HEK293 (cell line): ENCODE data around the gene DMBX1.

Experiments used
- CTCF ChIA-PET: fragments of 350-600 bp; formaldehyde crosslinking; extraction: SDS; loops from one replicate; lab custom pipeline; 2021; ENCODE audit warnings: antibody characterized with exemption; lab: Yijun Ruan, JAX
- POLR2A ChIA-PET: fragments of 300-600 bp; formaldehyde crosslinking; extraction: SDS; loops from one replicate; lab custom pipeline; 2020; ENCODE audit warnings: antibody characterized with exemption, inconsistent platforms; lab: Yijun Ruan, JAX
- H3K27ac ChIP-seq: fragments of 200-500 bp; sonication (Bioruptor generic); 2 replicates; pipeline ENCODE4 v1.5.1; 2014; ENCODE audit warnings: low read depth, low read length, control low read depth, inconsistent platforms; ENCODE audit errors: extremely low read depth
- H3K36me3 ChIP-seq, 2 experiments: fragments of 200-500 bp in 1 of 2; sonication (Bioruptor generic) in 1 of 2; 1 replicate in 1 of 2; 2 replicates in 1 of 2; pipeline ENCODE4 v1.5.1; 2014 to 2017; ENCODE audit warnings: inconsistent platforms in 2 of 2, low read length in 2 of 2; ENCODE audit not compliant: control insufficient read depth in 2 of 2, insufficient read depth in 1 of 2
- H3K4me1 ChIP-seq: fragments of 200-500 bp; sonication (Bioruptor generic); 2 replicates; pipeline ENCODE4 v1.5.1; 2014; ENCODE audit warnings: mild to moderate bottlenecking, low read length, inconsistent platforms; ENCODE audit not compliant: control insufficient read depth, insufficient read depth
- H3K4me3 ChIP-seq: 2 replicates; pipeline ENCODE4 v1.5.1; 2011; ENCODE audit warnings: low read depth, mild to moderate bottlenecking, control low read depth, low read length, moderate library complexity
- H3K9me3 ChIP-seq: fragments of 200-500 bp; sonication (Bioruptor generic); 2 replicates; pipeline ENCODE4 v1.5.1; 2014; ENCODE audit warnings: low read depth, low read length, inconsistent platforms; ENCODE audit not compliant: control insufficient read depth, insufficient read depth
- BCL6B ChIP-seq: fragments of 450-650 bp; formaldehyde crosslinking; IDR thresholded peaks from 2 replicates; pipeline ENCODE4 v1.5.1; 2017; ENCODE audit warnings: missing biosample characterization, missing genetic modification characterization
- CTCF ChIP-seq: fragments of 450-650 bp; formaldehyde crosslinking; IDR thresholded peaks from 2 replicates; pipeline ENCODE4 v1.5.1; 2016; ENCODE audit warnings: missing biosample characterization, missing genetic modification characterization
- GLI2 ChIP-seq: fragments of 450-650 bp; formaldehyde crosslinking; IDR thresholded peaks from 2 replicates; pipeline ENCODE4; 2017; ENCODE audit warnings: missing biosample characterization, missing genetic modification characterization, low read depth, borderline replicate concordance
- GLI4 ChIP-seq: fragments of 450-650 bp; formaldehyde crosslinking; IDR thresholded peaks from 2 replicates; pipeline ENCODE4 v1.5.1; 2016; ENCODE audit warnings: missing biosample characterization, missing genetic modification characterization
- PRDM6 ChIP-seq: fragments of 450-650 bp; formaldehyde crosslinking; IDR thresholded peaks from 2 replicates; pipeline ENCODE4 v1.5.1; 2017; ENCODE audit warnings: missing biosample characterization, missing genetic modification characterization
- ZBTB26 ChIP-seq: fragments of 450-650 bp; formaldehyde crosslinking; optimal IDR thresholded peaks from 2 replicates; pipeline ENCODE3; 2016; ENCODE audit warnings: missing biosample characterization, mild to moderate bottlenecking, missing genetic modification characterization
- ZNF211 ChIP-seq: fragments of 450-650 bp; formaldehyde crosslinking; IDR thresholded peaks from 2 replicates; pipeline ENCODE4 v1.5.1; 2016; ENCODE audit warnings: low read depth, missing biosample characterization, missing genetic modification characterization
- ZNF24 ChIP-seq: fragments of 450-650 bp; formaldehyde crosslinking; IDR thresholded peaks from 2 replicates; pipeline ENCODE4 v1.5.1; 2016; ENCODE audit warnings: missing biosample characterization, missing genetic modification characterization
- ZNF366 ChIP-seq: fragments of 450-650 bp; formaldehyde crosslinking; conservative IDR thresholded peaks from 2 replicates; pipeline ENCODE4 v1.5.1; 2016; ENCODE audit warnings: missing biosample characterization, missing genetic modification characterization
- ZNF449 ChIP-seq: fragments of 450-650 bp; formaldehyde crosslinking; IDR thresholded peaks from 2 replicates; pipeline ENCODE4 v1.5.1; 2017; ENCODE audit warnings: missing biosample characterization, mild to moderate bottlenecking, missing genetic modification characterization, moderate library complexity
- ZNF639 ChIP-seq: fragments of 450-650 bp; formaldehyde crosslinking; IDR thresholded peaks from 2 replicates; pipeline ENCODE4 v1.5.1; 2016; ENCODE audit warnings: missing biosample characterization, missing genetic modification characterization
- ZNF654 ChIP-seq: fragments of 450-650 bp; formaldehyde crosslinking; IDR thresholded peaks from 2 replicates; pipeline ENCODE4 v1.5.1; 2016; ENCODE audit warnings: low read depth, missing biosample characterization, missing genetic modification characterization
- ZNF660 ChIP-seq: fragments of 450-650 bp; IDR thresholded peaks from 2 replicates; pipeline ENCODE4 v1.5.1; 2018; ENCODE audit warnings: missing biosample characterization, mild to moderate bottlenecking, missing genetic modification characterization
- ZSCAN30 ChIP-seq: fragments of 450-650 bp; IDR thresholded peaks from 2 replicates; pipeline ENCODE4 v1.5.1; 2018; ENCODE audit warnings: missing biosample characterization, mild to moderate bottlenecking, missing genetic modification characterization, moderate library complexity

Gene DMBX1

GRCh38 chr1:46532095-46532494 lies 42.5 kb downstream of the DMBX1 start:
- Histone ChIP-seq H3K36me3 (no peaks in the 10 kb centered on the region), H3K9me3 (no peaks in the 10 kb centered on the region), H3K4me3 (no peak overlapping the region), H3K27ac (no peak overlapping the region), H3K4me1 (no peaks in the 10 kb centered on the region)
- ChIA-PET POLR2A (interaction anchor here (0.6 kb wide), 1 partner anchor 43 kb away, joined by 3 read pairs; no protein-coding TSS in a partner anchor), CTCF (interaction anchor here (0.7 to 15.0 kb wide), 8 partner anchors 11 to 349 kb away, joined by 3 to 418 read pairs (median 20); partner anchors contain the start of gene DMBX1)
- TF ChIP-seq PRDM6 (no peak), ZNF639 (tag by site-specific recombination) (no peak), GLI2 (no peak), ZNF211 (tag by site-specific recombination) (no peak), ZNF449 (tag by site-specific recombination) (no peak), BCL6B (no peak), ZNF24 (tag by site-specific recombination) (no peak), ZSCAN30 (no peak), CTCF (tag by site-specific recombination) (no peak)

- no peak overlapping the region for H3K4me3 ChIP-seq
- no peak overlapping the region; the same call in 1 of the 2 replicates for H3K27ac ChIP-seq
- peak; percentile 27 for TF ChIP-seq ZBTB26
- 0 out of 2 replicates have a peak, but pooled peaks have one; percentile 20 for TF ChIP-seq ZNF366 (tag by site-specific recombination)
- 0 out of 2 replicates have a peak, but pooled peaks have one; percentile 4 for TF ChIP-seq ZNF654 (tag by site-specific recombination)
- TF ChIP-seq GLI4 (tag by site-specific recombination) = no peak
- 0 out of 2 replicates have a peak, but pooled peaks have one; percentile 17 for TF ChIP-seq ZSCAN30
- peak; percentile 66; the same call in 1 of the 2 replicates for TF ChIP-seq ZNF660 (tag by site-specific recombination)
- TF ChIP-seq, all 188 proteins: peak for 5
- no peaks in the 10 kb centered on the region for H3K4me1 ChIP-seq
- ChIA-PET POLR2A (interaction anchor here (0.6 kb wide), 1 partner anchor 43 kb away, joined by 3 read pairs; no protein-coding TSS in a partner anchor), CTCF (interaction anchor here (0.6 to 15.0 kb wide), 16 partner anchors 11 to 1384 kb away, joined by 3 to 418 read pairs (median 4); partner anchors contain the start of gene DMBX1)
- H3K36me3 ChIP-seq = no peaks in the 10 kb centered on the region
- H3K9me3 ChIP-seq = no peaks in the 10 kb centered on the region
Measured at GRCh38 chr1:46532498-46533178, 43.0 kb downstream of the DMBX1 start.
